GM19455 (cell line): ENCODE measurements around the gene HIP1.
"Not testable (repeated sequence)": the region's sequence is repeated elsewhere in the genome, so short reads cannot be mapped to it uniquely, and the experiment has no call there.

ENCODE experiments used
- ATAC-seq: cut with Tn5 transposase; IDR thresholded peaks from one replicate; pipeline ENCODE4 v1.9.1; 2021; ENCODE audit not compliant: unreplicated experiment

The HIP1 gene

DNA sequence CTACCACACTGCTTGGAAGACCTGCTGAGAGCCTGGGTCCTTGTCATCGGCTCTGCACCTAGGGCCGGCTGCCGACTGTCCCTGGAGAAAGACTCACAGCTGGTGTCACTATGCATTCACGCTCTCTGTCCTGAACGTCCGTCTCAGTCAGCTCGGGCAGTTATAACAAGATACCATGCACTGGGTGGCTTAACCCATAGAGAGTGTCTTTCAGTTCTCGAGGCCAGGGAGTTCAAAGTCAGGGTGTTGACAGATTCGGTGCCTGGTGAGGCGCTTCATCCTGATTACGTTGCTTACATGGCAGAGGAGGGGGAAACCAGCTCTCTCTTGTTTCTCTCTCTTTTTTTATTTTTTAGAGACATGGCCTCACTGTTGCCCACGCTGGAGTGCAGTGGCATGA is 155.5 kb downstream of the HIP1 start:
- no peak for ATAC-seq

- no peak for ATAC-seq
Observed at GRCh38 chr7:75579899-75580298, 158.8 kb downstream of the HIP1 start.

- no peak for ATAC-seq
Observed at GRCh38 chr7:75578081-75578480, 160.7 kb downstream of the HIP1 start.

DNA sequence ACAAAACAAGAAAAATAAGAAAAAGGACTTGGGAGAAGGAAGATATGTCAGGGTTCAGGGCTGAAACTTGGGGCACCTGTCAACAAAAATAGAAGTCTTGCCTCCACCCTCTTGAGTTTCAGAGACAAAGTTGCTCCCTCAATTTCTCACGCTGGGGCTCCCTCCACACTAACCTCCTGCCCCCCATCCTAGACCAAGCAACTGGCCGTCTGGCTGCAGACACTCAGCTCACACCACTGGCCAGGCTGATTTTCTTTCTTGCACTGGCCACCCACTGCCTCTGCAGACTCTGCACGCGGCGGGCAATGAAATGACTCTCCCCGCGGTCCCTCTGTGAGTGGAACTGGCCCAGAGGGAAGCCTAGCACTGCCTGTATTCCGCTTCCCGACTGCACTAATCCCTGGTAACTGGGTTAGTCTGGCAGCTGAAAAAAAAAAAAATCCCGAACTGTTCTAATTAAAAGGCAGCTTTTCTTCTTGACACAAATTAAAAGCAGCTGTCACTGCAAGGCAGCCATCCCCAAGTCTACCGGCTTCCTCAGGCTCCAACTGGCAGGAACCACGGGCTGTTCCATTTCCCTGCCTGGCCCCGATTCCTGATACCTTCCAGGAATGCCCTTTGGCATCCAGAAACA is 163.1 kb downstream of the HIP1 start:
- no peak for ATAC-seq

DNA sequence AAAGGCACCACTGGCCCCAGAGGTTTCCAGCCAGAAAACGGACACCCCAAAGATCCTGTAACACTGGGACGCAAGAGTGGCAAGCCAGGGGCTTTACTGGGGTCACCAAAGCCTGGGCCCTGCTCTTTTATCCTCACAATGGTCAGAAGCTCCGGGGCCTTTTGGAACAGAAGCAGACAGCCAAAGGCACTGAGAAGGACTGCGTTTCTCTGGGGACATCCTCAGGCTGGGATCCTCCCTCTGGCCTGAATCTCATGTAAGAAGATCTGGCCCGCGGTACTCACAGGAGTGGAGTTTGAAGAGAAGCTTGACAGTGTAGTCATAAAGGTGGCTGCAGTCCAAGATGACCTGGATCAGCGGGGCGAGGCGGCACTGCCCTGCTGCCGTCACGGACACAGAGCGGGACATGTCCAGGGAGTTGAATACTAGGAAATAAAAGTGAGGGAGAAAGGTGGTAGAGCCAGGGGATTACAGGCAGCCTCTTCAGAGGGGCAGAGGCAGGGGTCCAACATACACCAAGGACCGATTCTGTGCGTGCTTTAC is 165.2 kb downstream of the HIP1 start:
- ATAC-seq = no peak

- no peak for ATAC-seq
Observed at GRCh38 chr7:75572814-75573213, 165.9 kb downstream of the HIP1 start.

GRCh38 chr7:75572396-75572795 is 166.3 kb downstream of the HIP1 start:
- ATAC-seq = no peak

GRCh38 chr7:75571209-75571608 is 167.5 kb downstream of the HIP1 start:
- no peak for ATAC-seq

DNA sequence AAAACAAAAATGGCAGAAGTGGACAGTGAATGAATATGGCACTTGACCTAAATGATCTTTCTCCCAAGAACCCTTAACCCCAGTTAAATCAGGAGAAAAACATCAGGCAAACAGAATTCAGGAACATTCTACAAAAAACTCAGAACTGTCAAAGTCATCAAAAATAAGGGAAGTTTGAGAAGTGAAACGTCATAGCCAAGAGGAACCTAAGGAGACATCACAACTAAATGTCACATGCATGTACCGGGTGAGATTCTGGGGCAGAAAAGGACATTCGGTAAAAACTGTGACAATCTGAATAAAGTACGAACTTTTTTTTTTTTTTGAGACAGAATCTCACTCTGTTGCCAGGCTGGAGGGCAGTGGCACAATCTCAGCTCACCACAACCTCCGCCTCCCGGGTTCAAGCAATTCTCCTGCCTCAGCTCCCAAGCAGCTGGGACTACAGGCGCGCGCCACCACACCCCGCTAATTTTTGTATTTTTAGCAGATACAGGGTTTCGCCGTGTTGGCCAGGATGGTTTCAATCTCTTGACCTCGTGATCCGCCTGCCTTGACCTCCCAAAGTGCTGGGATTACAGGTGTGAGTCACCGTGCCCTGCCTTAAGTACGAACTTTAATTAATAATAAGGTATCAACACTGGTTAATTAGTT is 169.0 kb downstream of the HIP1 start:
- not testable (repeated sequence) for ATAC-seq

DNA sequence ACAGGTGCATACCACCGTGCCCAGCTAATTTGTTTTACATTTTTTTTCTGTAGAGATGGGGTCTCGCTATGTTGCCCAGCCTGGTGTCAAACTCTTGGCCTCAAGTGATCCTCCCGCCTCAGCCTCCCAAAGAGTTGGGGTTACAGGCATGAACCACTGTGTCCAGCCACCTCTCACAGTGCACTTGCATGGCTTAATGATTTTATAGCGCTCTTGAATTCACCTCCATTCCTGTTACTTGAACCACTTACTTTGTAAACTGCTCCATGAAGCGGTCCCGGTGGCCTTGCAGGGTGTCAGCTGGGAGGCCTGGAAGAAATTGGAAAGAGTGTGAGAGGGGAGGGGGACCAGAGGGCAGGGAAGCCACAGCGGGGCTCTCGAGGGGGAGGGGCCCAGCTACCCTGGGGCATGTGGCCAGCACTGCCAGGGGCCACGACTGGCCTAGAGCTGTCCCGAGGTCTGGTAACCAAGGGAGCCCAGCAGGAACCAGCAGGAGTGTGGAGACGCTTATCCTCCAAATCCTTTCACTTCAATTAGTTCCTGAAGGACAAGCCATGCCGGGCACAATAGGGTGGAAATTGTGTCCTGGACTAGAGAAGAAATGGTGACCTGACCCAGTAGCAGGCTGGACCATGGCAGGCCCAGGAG is 170.7 kb downstream of the HIP1 start:
- no peak for ATAC-seq

DNA sequence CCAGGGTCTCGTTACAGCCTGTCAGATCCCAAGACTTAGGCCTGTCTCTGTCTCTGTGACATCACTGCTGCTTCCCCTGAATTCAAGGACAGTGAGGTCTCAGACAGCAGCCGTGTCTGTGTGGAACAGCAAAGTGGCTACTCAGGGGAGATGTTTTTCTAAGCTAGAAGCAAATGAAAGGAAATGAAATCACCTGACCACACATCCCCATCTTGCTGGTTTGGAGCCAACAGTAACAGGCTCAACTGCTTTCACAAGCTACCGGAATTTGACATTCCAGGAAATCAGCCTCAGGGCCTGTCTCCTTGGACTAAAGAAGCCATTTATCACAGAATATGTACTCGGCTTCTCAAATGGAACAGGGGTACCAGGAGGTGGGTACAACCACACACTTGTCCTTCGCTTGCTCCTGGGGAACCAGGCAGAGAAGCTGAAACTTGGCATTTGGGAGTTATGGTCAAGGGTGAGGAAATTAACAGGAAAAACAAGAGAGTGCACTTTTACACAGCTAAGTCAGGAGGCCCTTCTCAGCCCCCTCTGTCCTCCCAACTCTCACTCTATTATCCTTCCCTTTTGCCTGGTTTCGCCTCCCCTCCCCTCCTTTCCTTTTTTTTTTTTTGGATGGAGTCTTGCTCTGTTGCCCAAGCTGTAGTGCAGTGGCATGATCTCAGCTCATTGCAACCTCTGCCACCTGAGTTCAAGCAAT is 173.5 kb downstream of the HIP1 start:
- ATAC-seq = no peak

DNA sequence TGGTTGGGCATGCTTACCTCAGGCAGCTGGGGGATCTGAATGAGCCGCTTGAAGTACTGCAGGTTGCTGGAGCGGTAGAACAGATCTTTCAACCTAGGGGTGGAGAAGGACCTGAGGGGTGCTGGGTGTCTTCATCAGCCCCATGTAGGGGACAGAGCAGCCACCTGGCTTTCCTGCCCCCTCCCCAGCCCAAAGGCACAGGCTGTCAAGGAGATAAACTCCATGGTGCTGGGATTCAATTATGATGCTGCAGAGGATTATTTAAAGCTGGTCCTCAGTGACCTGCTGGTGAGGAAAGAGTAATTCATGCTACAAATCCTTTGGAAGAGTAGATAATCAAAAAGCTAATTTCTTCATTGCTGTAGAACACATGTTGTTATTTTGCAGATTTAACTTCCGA is 175.6 kb downstream of the HIP1 start:
- no peak for ATAC-seq

- no peak for ATAC-seq
Observed at GRCh38 chr7:75559976-75560365, 178.8 kb downstream of the HIP1 start.

- ATAC-seq = no peak
Observed at GRCh38 chr7:75559355-75559975, 179.3 kb downstream of the HIP1 start.

DNA sequence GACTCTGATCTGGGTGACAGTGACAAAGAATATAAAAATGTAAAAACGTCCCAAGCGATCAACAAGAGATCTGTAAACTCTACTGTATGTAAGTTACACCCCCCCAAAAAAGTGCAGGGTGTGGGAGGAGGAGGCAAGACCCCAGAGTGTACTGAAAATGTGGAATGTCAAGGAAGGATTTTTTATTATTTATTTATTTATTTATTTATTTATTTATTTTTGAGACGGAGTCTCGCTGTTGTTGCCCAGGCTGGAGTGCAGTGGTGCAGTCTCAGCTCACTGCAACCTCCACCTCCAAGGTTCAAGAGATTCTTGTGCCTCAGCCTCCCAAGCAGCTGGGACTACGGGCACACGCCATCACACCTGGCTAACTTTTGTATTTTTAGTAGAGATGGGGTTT is 181.9 kb downstream of the HIP1 start:
- not testable (repeated sequence) for ATAC-seq

DNA sequence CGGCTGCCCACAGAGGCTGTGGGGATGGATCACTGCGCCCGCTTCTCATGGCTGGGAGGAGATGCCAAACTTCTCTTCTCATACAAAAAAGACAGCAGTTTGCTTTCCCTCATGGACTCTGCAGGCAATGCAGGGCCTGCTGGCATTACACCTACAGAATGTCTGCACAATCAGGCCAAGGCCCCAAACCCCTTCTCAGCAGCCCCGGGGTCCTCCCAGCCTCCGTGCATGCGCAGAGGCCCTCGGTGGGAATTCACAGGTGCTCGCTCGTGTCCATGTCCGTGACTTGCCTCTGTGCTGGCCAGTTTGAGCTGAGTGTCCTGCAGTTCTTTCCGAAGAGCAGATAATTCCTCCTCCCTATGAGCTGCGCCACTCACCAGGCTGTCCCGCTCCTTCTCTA is 183.0 kb downstream of the HIP1 start:
- no peak for ATAC-seq

- no peak for ATAC-seq
Observed at GRCh38 chr7:75546237-75547015, 192.3 kb downstream of the HIP1 start.

GRCh38 chr7:75537731-75538130 is 201.0 kb downstream of the HIP1 start:
- no peak for ATAC-seq

GRCh38 chr7:75536940-75537538 is 201.7 kb downstream of the HIP1 start:
- no peak for ATAC-seq

- ATAC-seq = no peak
Observed at GRCh38 chr7:75536491-75536890, 202.2 kb downstream of the HIP1 start.
